Spleen (tissue), 11 donors: ENCODE results near the gene HGFAC. TPM values are rescaled to one million over a fixed set of nuclear protein-coding genes. Genes with fewer than 3 reads are reported as not detected.

Experiments used
- DNase-seq: peaks from one replicate; pipeline ENCODE4 v3.0.0-alpha.2; 2020
- H3K27ac ChIP-seq, 8 donors: fragments of 200-600 bp; sonication (generic) in 7 of 8; 1 replicate in 4 of 8; 2 replicates in 4 of 8; pipeline versions ENCODE4 v1.5.0 to v1.8.0; 2016 to 2021; ENCODE audit warnings: inconsistent platforms in 4 of 8, mild to moderate bottlenecking in 4 of 8, moderate library complexity in 1 of 8
- H3K27me3 ChIP-seq, 7 donors: fragments of 200-600 bp; sonication (generic) in 6 of 7; replicated peaks in 1 of 7; 1 replicate in 4 of 7; 2 replicates in 3 of 7; pipeline versions ENCODE4 v1.5.0 to v1.8.0; 2016 to 2021; ENCODE audit warnings: inconsistent platforms in 3 of 7, mild to moderate bottlenecking in 1 of 7
- H3K36me3 ChIP-seq, 6 donors: fragments of 200-600 bp; sonication (generic) in 5 of 6; 1 replicate in 4 of 6; 2 replicates in 2 of 6; pipeline versions ENCODE4 v1.5.0 to v1.8.0; 2016 to 2021; ENCODE audit warnings: inconsistent platforms in 2 of 6
- H3K4me1 ChIP-seq, 6 donors: fragments of 200-600 bp; sonication (generic) in 5 of 6; 1 replicate in 3 of 6; 2 replicates in 3 of 6; pipeline versions ENCODE4 v1.5.0 to v1.8.0; 2016 to 2021; ENCODE audit warnings: inconsistent platforms in 3 of 6
- H3K4me3 ChIP-seq, 8 donors: fragments of 200-600 bp; sonication (generic) in 7 of 8; 1 replicate in 4 of 8; 2 replicates in 4 of 8; pipeline versions ENCODE4 v1.5.0 to v1.8.0; 2016 to 2021; ENCODE audit warnings: inconsistent platforms in 4 of 8, mild to moderate bottlenecking in 4 of 8, moderate library complexity in 2 of 8
- H3K9me3 ChIP-seq, 8 donors: fragments of 200-600 bp; sonication (generic) in 7 of 8; 1 replicate in 4 of 8; 2 replicates in 4 of 8; pipeline versions ENCODE4 v1.5.0 to v1.8.0; 2016 to 2021; ENCODE audit warnings: inconsistent platforms in 4 of 8
- POLR2A ChIP-seq, 3 donors: fragments of 450-650 bp; IDR thresholded peaks; one replicate each; pipeline ENCODE4 v1.5.1; 2017; ENCODE audit warnings: antibody characterized with exemption in 3 of 3, mild to moderate bottlenecking in 1 of 3
- POLR2AphosphoS5 ChIP-seq, 3 donors: sonication (generic); formaldehyde crosslinking; IDR thresholded peaks; one replicate each; pipeline ENCODE4 v1.5.1; 2017; ENCODE audit warnings: antibody characterized with exemption in 3 of 3
- WGBS, 5 donors: extraction: QIAGEN DNeasy Blood & Tissue Kit in 3 of 5; methylation state at CpG; one replicate each; pipeline versions ENCODE4 v1.1.5 to v1.1.7; 2013 to 2018; 5-methylcytosine and 5-hydroxymethylcytosine counted together
- intact Hi-C: fragments of 100-400 bp; cut with DNase I; formaldehyde crosslinking; loops from one replicate; pipeline ENCODE4 v1.15.0; 2023; ENCODE audit warnings: low total_unique reads
- polyA plus RNA-seq, 3 donors: library from polyadenylated mRNA; stranded (reverse); fragments of 200-250 nt; gene quantifications; one replicate each; pipeline ENCODE4 v1.2.1, GENCODE V29; 2013
- total RNA-seq, 7 donors: library from RNA; depleted of rRNA in 3 of 7; stranded (reverse); fragments of >200 nt in 3 of 7; fragmentation: NEBNext Ultra II Directional in 4 of 7; extraction: Animal tissue kit (Norgen Biotek cat#: 25700) in 4 of 7; gene quantifications; one replicate each; pipeline versions ENCODE4 v1.1.0 to v1.2.1, GENCODE V29; 2016 to 2021
- TF ChIP-seq, protein P1 (sequence below), 11 experiments: fragments of 200-600 bp in 7 of 11; fragments of 450-650 bp in 4 of 11; sonication (generic) in 4 of 11; IDR thresholded peaks in 8 of 11; conservative IDR thresholded peaks in 3 of 11; 1 replicate in 7 of 11; 2 replicates in 4 of 11; pipeline versions ENCODE4 v1.4.0 to v1.8.0; 2016 to 2021; ENCODE audit warnings: antibody characterized with exemption in 11 of 11, inconsistent platforms in 4 of 11, mild to moderate bottlenecking in 1 of 11
- donor health status: healthy with polysubstance abuse.
- donor health status: DM: no; HTN: no; CAD: no; lungs with moderate emphysema.
- donor health status: DM: no; HTN: no; CAD: no.
- donor health status: Bipolar disorder and iron deficiency.
- donor health status: healthy.
- donor health status: DM: no; HTN: no; CAD: no.
- donor health status: DM: yes; HTN: yes; CAD: no.

The HGFAC gene
- total and polyA plus RNA-seq, 10 donors = 0.11 to 0.47 (median 0.32) TPM; not detected in 5

DNA sequence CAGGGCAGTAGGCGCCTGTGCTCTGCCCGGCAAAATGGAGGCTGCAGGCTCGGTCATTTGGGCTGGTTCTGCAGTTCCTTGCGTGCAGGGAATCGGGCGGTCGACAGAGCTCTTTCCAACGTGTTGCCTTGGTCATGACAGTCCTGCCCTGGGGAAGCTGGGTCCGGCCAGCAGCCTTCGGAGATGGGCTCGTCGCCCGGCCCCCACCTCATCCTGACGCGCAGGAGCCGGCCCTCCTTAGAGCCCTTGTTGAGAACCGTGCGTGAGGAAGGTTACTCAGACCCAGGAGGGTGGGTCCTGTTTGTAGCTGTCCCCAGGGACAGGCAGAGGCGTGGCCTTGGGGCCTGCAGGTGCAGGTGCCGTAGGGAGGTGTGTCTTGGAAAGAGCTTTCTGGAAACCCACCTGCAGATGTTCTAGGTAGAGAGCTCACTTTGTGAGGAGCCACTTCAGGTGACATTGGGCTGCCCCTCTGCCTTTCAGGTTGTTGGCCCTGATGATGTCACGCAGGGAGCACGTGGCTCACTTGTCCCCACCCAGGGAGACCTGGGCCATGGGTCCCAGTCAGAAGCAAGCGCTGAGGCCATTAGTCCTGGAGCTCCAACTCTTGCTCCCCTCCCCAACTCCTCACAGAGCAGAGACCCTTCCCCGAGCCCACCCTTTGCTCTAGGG is 15.2 kb upstream of the HGFAC start:
- Histone ChIP-seq H3K4me3 (no peak overlapping the region), H3K36me3 (peaks cover 0 to 83% (median 3%) of the 10 kb centered on the region in 6 donors), H3K4me1 (no peaks in the 10 kb centered on the region), H3K27me3 (no peaks in the 10 kb centered on the region), H3K9me3 (no peaks in the 10 kb centered on the region), H3K27ac (no peak overlapping the region)
- intact Hi-C loops = no loop called here
- 83 to 95% (median 88%) methylated on average over 10 to 24 of the region's 24 CpGs for WGBS, 5 donors
- TF ChIP-seq, protein P1, sequence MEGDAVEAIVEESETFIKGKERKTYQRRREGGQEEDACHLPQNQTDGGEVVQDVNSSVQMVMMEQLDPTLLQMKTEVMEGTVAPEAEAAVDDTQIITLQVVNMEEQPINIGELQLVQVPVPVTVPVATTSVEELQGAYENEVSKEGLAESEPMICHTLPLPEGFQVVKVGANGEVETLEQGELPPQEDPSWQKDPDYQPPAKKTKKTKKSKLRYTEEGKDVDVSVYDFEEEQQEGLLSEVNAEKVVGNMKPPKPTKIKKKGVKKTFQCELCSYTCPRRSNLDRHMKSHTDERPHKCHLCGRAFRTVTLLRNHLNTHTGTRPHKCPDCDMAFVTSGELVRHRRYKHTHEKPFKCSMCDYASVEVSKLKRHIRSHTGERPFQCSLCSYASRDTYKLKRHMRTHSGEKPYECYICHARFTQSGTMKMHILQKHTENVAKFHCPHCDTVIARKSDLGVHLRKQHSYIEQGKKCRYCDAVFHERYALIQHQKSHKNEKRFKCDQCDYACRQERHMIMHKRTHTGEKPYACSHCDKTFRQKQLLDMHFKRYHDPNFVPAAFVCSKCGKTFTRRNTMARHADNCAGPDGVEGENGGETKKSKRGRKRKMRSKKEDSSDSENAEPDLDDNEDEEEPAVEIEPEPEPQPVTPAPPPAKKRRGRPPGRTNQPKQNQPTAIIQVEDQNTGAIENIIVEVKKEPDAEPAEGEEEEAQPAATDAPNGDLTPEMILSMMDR (IDR thresholded peaks at IDR 0.05 in 8 of 11, conservative IDR thresholded peaks at IDR 0.05 in 3 of 11) = no peak
- no peak for TF ChIP-seq POLR2AphosphoS5 (IDR thresholded peaks at IDR 0.05)
- no peak for TF ChIP-seq POLR2A (IDR thresholded peaks at IDR 0.05)
- no peak for DNase-seq

DNA sequence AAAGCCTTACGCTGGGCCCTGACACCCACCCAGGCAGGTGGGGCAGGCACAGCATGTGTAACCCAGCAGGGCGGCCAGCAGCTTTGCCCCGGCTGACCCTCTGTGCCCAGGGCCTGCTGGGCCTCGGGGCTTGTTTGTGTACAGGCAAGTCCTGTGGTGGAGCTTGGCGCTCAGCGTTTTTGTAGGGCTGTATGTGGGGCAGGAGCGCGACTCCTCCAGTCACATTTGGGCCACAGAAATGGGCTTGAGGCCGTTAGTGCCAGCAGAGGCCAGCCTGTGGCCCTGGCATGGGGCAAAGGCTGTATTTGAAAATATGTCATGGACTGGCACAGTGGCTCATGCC is 14.7 kb upstream of the HGFAC start:
- H3K27ac ChIP-seq = no peak overlapping the region
- H3K27me3 ChIP-seq = no peaks in the 10 kb centered on the region
- intact Hi-C loops = no loop called here
- WGBS, 5 donors = 93 to 97% (median 95%) methylated on average over 8 to 9 of the region's 9 CpGs
- H3K36me3 ChIP-seq = peaks cover 0 to 83% (median 3%) of the 10 kb centered on the region in 6 donors
- no peak for DNase-seq
- H3K4me3 ChIP-seq = no peak overlapping the region
- no peak for TF ChIP-seq POLR2A (IDR thresholded peaks at IDR 0.05)
- no peak for TF ChIP-seq POLR2AphosphoS5 (IDR thresholded peaks at IDR 0.05)
- TF ChIP-seq, protein P1 (IDR thresholded peaks at IDR 0.05 in 8 of 11, conservative IDR thresholded peaks at IDR 0.05 in 3 of 11) = no peak
- H3K4me1 ChIP-seq = no peaks in the 10 kb centered on the region
- H3K9me3 ChIP-seq = no peaks in the 10 kb centered on the region

DNA sequence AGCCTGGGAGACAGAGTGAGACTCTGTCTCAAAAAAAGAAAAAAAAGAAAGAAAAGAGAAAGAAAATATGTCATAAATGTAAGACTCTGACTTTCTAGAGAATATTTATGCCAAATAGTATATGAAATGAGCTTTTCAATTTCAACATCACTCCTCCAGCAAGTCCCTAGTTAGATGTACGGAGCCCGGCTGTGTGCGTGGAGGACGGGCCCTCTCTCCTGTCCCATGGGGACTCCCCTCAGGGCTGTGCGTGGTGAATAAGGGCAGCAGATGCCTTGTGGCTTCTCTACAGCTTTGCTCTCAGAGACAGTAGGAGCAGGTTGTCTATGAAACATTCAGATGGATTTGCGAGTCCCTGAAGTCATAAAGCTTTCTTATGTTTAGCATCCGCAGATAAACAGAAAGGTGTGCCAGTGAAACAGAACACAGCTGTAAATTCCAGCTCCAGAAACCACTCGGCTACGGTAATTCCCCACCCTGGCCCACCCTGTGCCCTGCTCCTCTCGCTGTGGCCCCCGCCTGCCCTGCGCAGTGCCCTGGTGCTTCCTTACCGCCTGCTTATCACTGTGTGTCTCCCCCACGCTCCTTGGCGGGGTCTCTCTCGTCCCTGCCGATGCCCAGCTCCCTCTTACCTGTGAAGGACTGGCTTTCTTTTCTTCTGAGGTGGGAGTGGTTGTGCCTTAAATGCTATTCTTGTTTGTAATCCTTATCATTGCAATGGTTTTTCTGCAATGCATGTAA is 13.9 kb upstream of the HGFAC start:
- no peaks in the 10 kb centered on the region for H3K9me3 ChIP-seq
- H3K27me3 ChIP-seq = no peaks in the 10 kb centered on the region
- H3K4me3 ChIP-seq = no peak overlapping the region
- intact Hi-C loops = no loop called here
- H3K4me1 ChIP-seq = no peaks in the 10 kb centered on the region
- 90 to 94% (median 94%) methylated on average over 17 of the region's 17 CpGs for WGBS, 5 donors
- no peak for DNase-seq
- TF ChIP-seq POLR2AphosphoS5 (IDR thresholded peaks at IDR 0.05) (no peak), POLR2A (IDR thresholded peaks at IDR 0.05) (no peak)
- TF ChIP-seq, protein P1 (IDR thresholded peaks at IDR 0.05 in 8 of 11, conservative IDR thresholded peaks at IDR 0.05 in 3 of 11) = no peak
- H3K27ac ChIP-seq = no peak overlapping the region
- H3K36me3 ChIP-seq = peaks cover 0 to 80% (median 3%) of the 10 kb centered on the region in 6 donors

DNA sequence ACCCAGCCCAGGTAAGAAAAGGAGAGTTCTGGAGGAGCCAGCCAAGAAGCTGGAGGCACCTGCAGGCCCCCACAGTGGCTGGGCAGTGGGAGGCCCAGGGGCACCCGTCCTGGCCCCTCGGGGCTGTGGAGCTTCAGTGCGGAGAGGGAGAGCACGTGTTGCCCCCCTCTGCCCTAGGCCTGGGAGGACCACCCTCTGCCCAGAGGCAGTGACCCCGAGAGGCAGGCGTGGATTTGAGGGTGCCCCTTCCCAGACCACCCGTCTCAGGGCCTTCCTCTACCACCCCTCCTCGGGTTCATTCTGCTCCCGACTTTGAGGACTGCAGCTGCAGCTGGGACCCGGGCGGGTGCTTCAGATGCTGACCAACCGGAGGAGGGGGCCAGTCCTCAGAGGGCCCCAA is 12.1 kb upstream of the HGFAC start:
- H3K27ac ChIP-seq = no peak overlapping the region
- WGBS, 5 donors = 90 to 96% (median 94%) methylated on average over 8 to 12 of the region's 12 CpGs
- intact Hi-C loops = no loop called here

More for the DNA sequence above, 12.1 kb upstream of the HGFAC start:
- no peaks in the 10 kb centered on the region for H3K9me3 ChIP-seq
- H3K4me1 ChIP-seq = no peaks in the 10 kb centered on the region
- DNase-seq = no peak
- peaks cover 0 to 62% (median 3%) of the 10 kb centered on the region in 6 donors for H3K36me3 ChIP-seq
- no peaks in the 10 kb centered on the region for H3K27me3 ChIP-seq
- TF ChIP-seq, protein P1 (IDR thresholded peaks at IDR 0.05 in 8 of 11, conservative IDR thresholded peaks at IDR 0.05 in 3 of 11) = no peak
- no peak for TF ChIP-seq POLR2A (IDR thresholded peaks at IDR 0.05)
- TF ChIP-seq POLR2AphosphoS5 (IDR thresholded peaks at IDR 0.05) = no peak
- no peak overlapping the region for H3K4me3 ChIP-seq
